Right lobe of liver (tissue), 4 donors: Measurements from ENCODE around the gene ZMYND8.

Experiments used
- CTCF ChIP-seq, 4 donors: fragments of 200-600 bp in 3 of 4; fragments of 450-650 bp in 1 of 4; IDR thresholded peaks; one replicate each; pipeline versions ENCODE4 v1.5.1 to v1.8.0; 2016 to 2022; ENCODE audit warnings: antibody characterized with exemption in 4 of 4, mild to moderate bottlenecking in 2 of 4
- POLR2A ChIP-seq: fragments of 450-650 bp; IDR thresholded peaks from one replicate; pipeline ENCODE4 v1.6.1; 2017; ENCODE audit warnings: antibody characterized with exemption, mild to moderate bottlenecking
- donor health status: DM: no; HTN: no; CAD: no.
- donor health status: DM: no; HTN: no; CAD: no.
- donor health status: DM: no; HTN: yes; CAD: no.

- TF ChIP-seq POLR2A (no peak), CTCF (IDR thresholded peaks at IDR 0.05) (no peak)
Observed at GRCh38 chr20:47278907-47279348, 77.6 kb downstream of the ZMYND8 start.
